ENCODE results near the gene CIDEB.

CIDEB gene

DNA sequence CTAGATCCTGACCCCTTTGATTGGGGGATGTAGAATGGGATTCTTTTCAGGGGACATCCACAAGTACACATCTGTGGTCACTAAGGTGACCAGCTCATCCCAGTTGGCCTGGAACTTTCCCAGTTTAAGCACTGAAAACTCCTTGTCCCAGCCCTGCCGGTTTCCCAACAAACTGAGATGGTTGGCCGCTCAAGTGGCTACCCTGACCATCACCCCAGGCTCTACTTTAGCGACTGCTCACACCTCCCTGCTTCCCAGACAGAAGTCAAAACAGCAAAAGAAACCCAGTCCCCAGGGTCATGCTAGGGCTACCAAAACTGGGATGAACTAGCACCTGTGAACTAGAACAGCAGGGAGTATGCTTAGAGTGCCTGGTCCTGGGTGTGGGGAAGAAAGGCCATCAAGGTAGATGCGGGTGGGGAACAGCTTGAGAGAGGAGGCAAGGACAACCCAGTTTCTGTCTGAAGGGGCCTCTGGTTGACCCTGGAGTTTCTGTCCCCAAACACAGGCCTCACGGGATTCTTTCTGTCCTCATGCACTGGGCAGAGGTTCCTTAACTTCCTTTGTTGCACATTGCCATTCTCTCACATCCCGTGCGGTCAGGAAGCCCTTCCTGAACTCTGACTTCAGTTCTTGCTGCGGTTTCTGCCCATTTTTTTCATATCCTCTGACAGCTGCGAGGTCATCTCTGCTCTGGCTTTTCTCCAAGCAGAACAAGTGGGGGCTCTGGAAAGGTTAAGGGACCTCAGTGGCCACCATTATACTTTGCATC lies 5.1 kb upstream of the CIDEB start:
- peak; percentile 57 for DNase-seq

DNA sequence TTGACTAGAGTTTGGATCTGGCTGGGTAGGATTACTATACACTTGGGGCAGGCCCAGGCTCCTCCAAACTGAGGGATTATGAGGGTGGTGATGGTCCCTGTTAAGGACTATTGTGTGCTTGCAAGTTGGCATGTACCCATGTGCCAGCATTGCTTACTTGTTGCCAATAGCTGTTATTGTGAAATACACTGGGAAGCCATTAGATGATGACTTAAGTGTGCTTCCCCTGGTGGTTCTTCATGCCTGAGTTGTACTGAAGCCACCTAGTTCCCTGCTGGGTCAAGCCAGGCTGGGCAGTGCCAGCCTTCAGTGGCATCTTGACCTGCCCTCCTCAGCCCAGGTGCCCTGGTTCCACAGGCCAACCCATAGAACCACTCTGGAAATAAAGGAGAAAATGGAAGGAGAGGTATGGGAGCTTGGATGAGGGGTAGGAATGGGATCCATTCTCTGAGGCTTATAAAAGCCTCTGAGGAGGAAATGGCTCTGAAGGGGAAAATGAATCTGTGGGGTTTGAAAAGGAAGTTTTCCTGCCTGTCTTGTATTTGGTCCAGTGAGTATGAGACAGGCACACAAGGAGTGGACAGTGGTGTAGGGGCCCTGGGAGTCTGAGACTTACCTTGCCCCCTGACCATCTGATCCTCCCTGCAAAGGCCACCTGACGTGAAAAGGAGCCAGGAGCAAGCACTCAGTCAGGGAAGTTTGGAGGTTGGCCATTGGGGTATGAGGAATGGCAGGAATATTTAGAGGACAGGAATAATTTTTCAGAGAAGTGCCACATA lies 4.2 kb upstream of the CIDEB start:
- DNase-seq: no peak

GRCh38 chr14:24310646-24311604 lies 3.1 kb upstream of the CIDEB start, which contains the start of gene LTB4R:
LTB4R (plus strand) TSS chr14:24311502; CDS start chr14:24315652, 4,150 bp downstream.
- peak; percentile 87 for DNase-seq

DNA sequence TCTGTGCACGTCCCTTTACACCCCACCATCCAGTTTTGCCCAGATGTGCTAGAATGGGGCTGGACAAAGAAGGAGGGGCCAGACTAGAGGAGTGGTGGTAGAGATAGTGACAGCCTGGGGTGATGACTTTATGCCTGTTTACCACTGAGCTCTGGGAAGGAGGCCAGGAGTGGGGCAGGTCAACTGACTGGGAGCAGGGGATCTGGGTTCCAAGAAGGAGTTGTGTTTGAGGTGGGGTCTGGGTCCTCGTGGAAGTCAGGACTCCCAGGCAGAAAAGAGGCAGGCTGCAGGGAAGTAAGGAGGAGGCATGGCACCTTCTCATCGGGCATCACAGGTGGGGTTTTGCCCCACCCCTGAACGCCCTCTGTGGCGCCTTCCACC lies 2.5 kb upstream of the CIDEB start:
- DNase-seq: peak; percentile 57

DNA sequence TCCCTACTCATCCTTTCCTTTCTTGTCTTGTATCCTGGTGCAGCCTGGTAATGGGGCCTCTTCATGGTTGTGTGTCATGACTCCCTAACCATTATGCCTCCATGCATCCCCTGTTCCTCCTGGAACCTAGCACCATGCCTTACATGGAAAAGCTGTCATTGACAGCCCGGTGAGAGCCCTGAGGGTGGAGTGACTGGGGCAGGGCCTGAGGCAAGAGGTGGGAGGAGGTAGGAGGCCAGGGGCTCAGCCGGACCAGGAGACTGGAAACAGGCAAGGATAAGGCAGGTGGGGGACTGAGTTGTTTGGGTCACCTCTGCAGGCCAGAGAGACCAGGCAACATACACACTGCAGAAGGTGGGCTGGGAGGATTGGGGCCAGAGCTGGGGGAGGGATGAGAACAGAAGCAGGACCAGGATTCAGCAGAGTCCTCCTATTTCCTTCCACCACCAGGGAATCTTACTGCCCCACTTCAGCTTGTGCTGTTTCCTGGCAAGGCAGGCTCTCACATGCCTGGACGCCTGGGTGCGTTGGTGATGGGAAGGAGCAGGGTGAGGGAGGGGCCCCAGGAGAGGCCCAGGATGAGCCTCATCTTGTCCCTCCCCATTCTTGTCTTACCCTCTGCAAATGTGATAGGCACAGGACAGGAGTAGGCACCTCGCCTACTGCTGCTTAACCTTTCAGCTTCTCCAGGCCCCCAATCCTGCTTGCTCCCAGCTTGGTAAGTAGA lies 1.9 kb upstream of the CIDEB start, which contains the start of gene LTB4R2:
LTB4R2 (plus strand) TSS at position 603 of the 727 bp plus-strand sequence. CDS start 525 bp downstream, outside the sequence.
- DNase-seq: no peak

GRCh38 chr14:24308342-24309124 lies 756 bp upstream of the CIDEB start:
- no peak for DNase-seq

DNA sequence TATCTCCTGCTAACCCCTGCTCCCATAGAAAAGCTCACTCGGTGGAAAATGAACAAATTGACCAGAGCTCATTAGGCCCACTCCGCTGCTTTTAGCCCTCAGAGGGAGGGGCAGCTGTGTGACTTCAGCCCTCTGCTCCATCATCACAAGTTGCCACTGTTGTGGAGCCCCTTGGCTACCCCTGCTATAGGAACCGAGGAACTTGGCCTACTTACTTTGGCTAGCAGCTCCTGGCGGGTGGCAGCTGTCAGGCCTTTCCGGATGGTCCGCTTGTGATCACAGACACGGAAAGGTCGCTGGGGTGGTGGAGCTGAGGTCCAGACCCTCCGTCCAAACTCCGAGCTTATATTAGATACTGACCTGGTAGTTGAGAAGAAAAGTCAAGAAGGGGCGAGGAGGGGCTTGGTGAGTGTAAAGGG lies 612 bp downstream of the CIDEB start:
- DNase-seq: no peak

GRCh38 chr14:24304019-24304387 lies 3.8 kb downstream of the CIDEB start:
- DNase-seq: no peak

DNA sequence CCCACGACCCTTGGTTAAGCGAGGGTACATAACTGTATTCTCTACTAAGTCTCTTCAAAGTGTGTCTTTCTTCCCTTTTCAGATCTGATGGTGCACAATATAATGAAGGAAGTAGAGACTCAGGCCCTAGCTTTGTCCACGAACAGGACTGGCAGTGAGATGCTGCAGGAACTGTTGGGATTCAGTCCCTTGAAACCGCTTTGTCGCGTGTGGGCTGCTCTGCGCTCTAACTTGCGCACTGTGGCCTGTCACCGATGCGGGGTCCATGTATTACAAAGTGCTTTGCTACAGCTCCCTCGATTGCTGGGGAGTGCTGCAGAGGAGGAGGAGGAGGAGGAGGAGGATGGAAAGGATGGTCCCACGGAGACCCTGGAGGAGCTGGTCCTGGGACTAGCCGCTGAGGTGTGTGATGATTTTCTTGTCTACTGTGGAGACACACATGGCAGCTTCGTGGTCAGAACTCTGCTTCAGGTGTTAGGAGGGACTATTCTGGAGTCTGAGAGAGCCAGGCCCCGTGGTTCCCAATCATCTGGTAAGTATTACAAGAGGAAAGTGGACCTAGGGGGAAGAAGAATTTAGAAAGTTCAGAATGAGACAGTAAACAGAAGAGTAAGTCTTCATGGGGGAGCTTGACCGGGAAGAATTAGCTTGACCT lies 7.3 kb downstream of the CIDEB start:
- no peak for DNase-seq

DNA sequence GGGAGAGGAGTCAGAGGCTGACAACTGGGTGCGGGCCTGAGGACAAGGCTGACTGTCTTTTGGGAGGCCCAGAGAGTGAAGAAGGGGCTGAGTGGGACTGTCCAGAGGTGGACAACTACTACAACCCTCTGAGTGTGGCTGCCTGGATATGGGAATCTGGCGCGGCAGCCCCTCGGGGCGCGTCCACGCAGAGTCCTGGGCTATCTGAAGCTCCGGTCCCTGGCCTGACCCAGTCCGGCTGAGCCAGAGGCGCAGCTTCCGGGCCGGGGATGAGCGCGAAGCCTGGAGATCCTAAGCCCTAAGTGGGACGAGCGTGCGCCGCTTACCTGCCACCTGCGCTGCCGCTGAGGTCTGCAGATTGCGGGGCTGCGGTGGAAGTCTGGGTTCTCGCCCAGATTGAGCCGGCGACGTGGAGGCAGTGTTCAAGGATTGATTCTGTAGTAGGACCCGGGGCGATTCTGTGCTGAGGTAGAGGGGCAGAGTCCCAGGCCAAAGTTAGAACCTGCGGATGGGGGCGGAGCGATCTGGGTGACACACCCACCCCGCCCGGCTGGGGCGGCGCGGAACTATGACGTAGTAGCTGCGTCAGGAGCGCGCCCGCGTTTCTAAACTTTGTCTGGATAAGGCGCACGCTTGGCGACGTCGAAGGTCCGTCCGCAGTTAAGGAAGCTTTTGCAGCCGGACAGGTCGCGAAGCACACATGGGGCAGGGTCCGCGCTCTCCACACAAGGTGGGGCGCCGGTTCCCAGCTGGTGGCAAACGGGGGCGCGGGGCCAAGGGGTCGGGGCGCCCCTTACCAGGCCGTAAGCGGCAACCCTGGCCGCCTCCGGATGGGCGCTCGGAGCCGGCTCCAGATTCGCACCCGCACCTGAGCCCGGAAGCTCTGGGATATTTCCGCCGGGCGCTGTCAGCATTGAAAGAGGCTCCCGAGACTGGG lies 8.3 kb downstream of the CIDEB start, which contains the start of the genes DHRS1 and NOP9:
DHRS1 (minus strand) TSS at position 526 of the 937 bp plus-strand sequence. CDS start 674 bp downstream, outside the sequence.
NOP9 (plus strand) TSS at position 596 of the 937 bp plus-strand sequence; CDS start at position 701, 105 bp downstream.
- peak; percentile 95 for DNase-seq

- no peak for DNase-seq
Observed at GRCh38 chr14:24298892-24299254, 8.9 kb downstream of the CIDEB start.

- no peak for DNase-seq
Observed at GRCh38 chr14:24297190-24297964, 10.4 kb downstream of the CIDEB start.

GRCh38 chr14:24296341-24297157 lies 11.2 kb downstream of the CIDEB start:
- DNase-seq: peak; percentile 76

- no peak for DNase-seq
Observed at GRCh38 chr14:24293525-24293924, 14.3 kb downstream of the CIDEB start.

DNA sequence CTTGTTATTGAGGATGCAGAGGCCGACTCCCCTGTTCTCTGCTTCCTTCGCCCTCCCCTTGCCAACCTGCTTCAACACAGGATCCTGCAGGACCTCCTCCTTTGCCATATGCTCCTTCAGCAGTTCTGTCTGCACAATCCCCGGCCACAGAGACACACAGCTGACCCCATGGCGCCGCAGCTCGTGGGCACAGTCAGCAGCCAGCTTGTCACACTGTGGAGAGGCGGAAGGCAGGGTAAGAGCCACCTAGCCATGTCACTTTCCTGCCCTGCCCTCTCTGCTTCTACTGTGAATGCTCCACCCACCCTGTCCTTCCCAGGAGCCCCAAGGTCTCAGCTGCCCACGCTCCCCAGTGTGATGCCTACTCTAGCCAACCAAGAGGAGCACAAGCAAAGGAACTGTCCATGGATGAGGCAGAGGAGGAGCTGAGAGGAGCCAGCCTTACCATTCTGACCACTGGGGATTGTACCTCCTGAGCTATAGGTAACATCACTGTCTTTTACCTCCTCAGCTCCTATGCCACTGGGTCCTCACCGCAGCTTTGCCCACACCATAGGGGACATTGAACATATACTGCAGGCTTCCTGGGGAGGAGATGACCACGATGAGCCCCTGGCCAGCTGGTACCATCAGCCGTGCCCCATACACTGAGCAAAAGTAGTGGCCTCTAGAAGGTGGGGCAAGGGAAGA lies 15.5 kb downstream of the CIDEB start:
- DNase-seq: no peak

DNA sequence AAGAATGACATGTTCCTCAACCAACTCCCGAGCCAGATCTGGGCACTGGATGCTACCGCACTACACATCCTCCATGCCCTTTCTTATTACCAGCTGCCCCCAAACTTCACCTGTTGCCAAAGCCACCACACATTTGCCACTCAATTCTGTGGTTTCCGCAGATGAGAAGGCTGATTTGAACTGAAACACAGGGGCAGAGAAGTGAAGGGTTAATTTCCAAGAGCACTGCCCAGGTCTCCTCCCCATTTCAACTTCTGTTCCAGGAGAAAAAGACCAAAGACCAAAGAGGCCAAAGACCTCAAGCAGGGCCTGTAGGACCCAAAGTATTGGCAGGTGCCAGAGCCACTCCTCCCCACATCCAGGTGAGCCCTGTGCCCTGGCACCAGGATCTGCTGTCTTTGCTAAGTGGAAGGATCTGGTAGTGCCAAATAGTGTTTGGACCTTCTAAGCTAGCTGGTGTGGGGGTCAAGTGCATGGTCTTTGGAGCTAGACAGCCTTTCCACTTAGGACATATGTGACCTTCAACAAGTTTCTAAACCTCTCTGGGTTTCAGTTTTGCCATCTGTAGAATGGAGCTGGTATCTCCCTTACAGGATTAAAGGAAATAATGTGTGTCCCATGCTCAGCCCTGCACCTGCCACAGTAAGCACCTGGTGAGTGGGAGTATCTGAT lies 16.2 kb downstream of the CIDEB start:
- DNase-seq: no peak

Data from femur (tissue), 1 donor.